ENCODE data around the gene MLYCD. TPM values are rescaled to one million over a fixed set of nuclear protein-coding genes. Genes with fewer than 3 reads are reported as not detected.
A peak's percentile ranks its signal among the peaks of the same experiment; 100 is the strongest.

MLYCD gene
- total RNA-seq, 1 donor from 2014 or later = 5.3 TPM

GRCh38 chr16:83863682-83864081, 35.2 kb upstream of the MLYCD start:
- TF ChIP-seq CTCF (IDR thresholded peaks at IDR 0.05) = no peak
- DNase-seq (ENCODE audit: extremely low spot score, unreplicated experiment) = no peak
- Mint-ChIP-seq H3K9me3 (ENCODE audit: unreplicated experiment) (peaks cover 6% of the 10 kb centered on the region), H3K27ac (ENCODE audit: unreplicated experiment) (no peak overlapping the region), H3K4me3 (ENCODE audit: unreplicated experiment) (no peak overlapping the region), H3K36me3 (ENCODE audit: unreplicated experiment) (no peaks in the 10 kb centered on the region), H3K27me3 (ENCODE audit: unreplicated experiment) (peaks cover 53% of the 10 kb centered on the region), H3K4me1 (ENCODE audit: unreplicated experiment) (no peaks in the 10 kb centered on the region)

- H3K9me3 Mint-ChIP-seq (ENCODE audit: unreplicated experiment) = peaks cover 11% of the 10 kb centered on the region
- peak; percentile 19 for DNase-seq (ENCODE audit: extremely low spot score, unreplicated experiment)
- TF ChIP-seq CTCF (IDR thresholded peaks at IDR 0.05) = no peak
- H3K27ac Mint-ChIP-seq (ENCODE audit: unreplicated experiment) = no peak overlapping the region
- H3K4me3 Mint-ChIP-seq (ENCODE audit: unreplicated experiment) = no peak overlapping the region
- no peaks in the 10 kb centered on the region for H3K4me1 Mint-ChIP-seq (ENCODE audit: unreplicated experiment)
- H3K36me3 Mint-ChIP-seq (ENCODE audit: unreplicated experiment) = no peaks in the 10 kb centered on the region
- H3K27me3 Mint-ChIP-seq (ENCODE audit: unreplicated experiment) = peaks cover 78% of the 10 kb centered on the region
Observed at GRCh38 chr16:83870830-83871229, 28.1 kb upstream of the MLYCD start.

GRCh38 chr16:83878838-83879237, 20.1 kb upstream of the MLYCD start:
- no peak for DNase-seq (ENCODE audit: extremely low spot score, unreplicated experiment)
- Mint-ChIP-seq H3K36me3 (ENCODE audit: unreplicated experiment) (no peaks in the 10 kb centered on the region), H3K4me3 (ENCODE audit: unreplicated experiment) (no peak overlapping the region), H3K4me1 (ENCODE audit: unreplicated experiment) (no peaks in the 10 kb centered on the region), H3K9me3 (ENCODE audit: unreplicated experiment) (no peaks in the 10 kb centered on the region), H3K27me3 (ENCODE audit: unreplicated experiment) (peaks cover 51% of the 10 kb centered on the region), H3K27ac (ENCODE audit: unreplicated experiment) (no peak overlapping the region)
- peak; percentile 73 for TF ChIP-seq CTCF (IDR thresholded peaks at IDR 0.05)

GRCh38 chr16:83882163-83882885, 16.6 kb upstream of the MLYCD start:
- no peak for DNase-seq (ENCODE audit: extremely low spot score, unreplicated experiment)
- no peak overlapping the region for H3K4me3 Mint-ChIP-seq (ENCODE audit: unreplicated experiment)
- TF ChIP-seq CTCF (IDR thresholded peaks at IDR 0.05) = no peak
- H3K9me3 Mint-ChIP-seq (ENCODE audit: unreplicated experiment) = no peaks in the 10 kb centered on the region
- no peaks in the 10 kb centered on the region for H3K4me1 Mint-ChIP-seq (ENCODE audit: unreplicated experiment)
- H3K27me3 Mint-ChIP-seq (ENCODE audit: unreplicated experiment) = peaks cover 36% of the 10 kb centered on the region
- no peaks in the 10 kb centered on the region for H3K36me3 Mint-ChIP-seq (ENCODE audit: unreplicated experiment)
- no peak overlapping the region for H3K27ac Mint-ChIP-seq (ENCODE audit: unreplicated experiment)

- Mint-ChIP-seq H3K27me3 (ENCODE audit: unreplicated experiment) (peaks cover 30% of the 10 kb centered on the region), H3K9me3 (ENCODE audit: unreplicated experiment) (peaks cover under 1% of the 10 kb centered on the region), H3K4me1 (ENCODE audit: unreplicated experiment) (no peaks in the 10 kb centered on the region), H3K27ac (ENCODE audit: unreplicated experiment) (no peak overlapping the region), H3K4me3 (ENCODE audit: unreplicated experiment) (no peak overlapping the region), H3K36me3 (ENCODE audit: unreplicated experiment) (no peaks in the 10 kb centered on the region)
- no peak for DNase-seq (ENCODE audit: extremely low spot score, unreplicated experiment)
- no peak for TF ChIP-seq CTCF (IDR thresholded peaks at IDR 0.05)
Observed at GRCh38 chr16:83886199-83886971, 12.5 kb upstream of the MLYCD start.

Measured in osteocyte (in vitro differentiated cells).